ENCODE measurements around the gene MRPL4.

- TF ChIP-seq, protein P1, sequence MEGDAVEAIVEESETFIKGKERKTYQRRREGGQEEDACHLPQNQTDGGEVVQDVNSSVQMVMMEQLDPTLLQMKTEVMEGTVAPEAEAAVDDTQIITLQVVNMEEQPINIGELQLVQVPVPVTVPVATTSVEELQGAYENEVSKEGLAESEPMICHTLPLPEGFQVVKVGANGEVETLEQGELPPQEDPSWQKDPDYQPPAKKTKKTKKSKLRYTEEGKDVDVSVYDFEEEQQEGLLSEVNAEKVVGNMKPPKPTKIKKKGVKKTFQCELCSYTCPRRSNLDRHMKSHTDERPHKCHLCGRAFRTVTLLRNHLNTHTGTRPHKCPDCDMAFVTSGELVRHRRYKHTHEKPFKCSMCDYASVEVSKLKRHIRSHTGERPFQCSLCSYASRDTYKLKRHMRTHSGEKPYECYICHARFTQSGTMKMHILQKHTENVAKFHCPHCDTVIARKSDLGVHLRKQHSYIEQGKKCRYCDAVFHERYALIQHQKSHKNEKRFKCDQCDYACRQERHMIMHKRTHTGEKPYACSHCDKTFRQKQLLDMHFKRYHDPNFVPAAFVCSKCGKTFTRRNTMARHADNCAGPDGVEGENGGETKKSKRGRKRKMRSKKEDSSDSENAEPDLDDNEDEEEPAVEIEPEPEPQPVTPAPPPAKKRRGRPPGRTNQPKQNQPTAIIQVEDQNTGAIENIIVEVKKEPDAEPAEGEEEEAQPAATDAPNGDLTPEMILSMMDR (IDR thresholded peaks at IDR 0.05): no peak
- TF ChIP-seq EP300 (IDR thresholded peaks at IDR 0.05; ENCODE audit: low read depth): peak; percentile 49
- no peak for TF ChIP-seq POLR2A (IDR thresholded peaks at IDR 0.05)
Observed at GRCh38 chr19:10226376-10227025, 25.5 kb upstream of the MRPL4 start.
